IgD-negative memory B cell (primary cell): Measurements from ENCODE around the gene PDIA4. TPM values are rescaled to one million over a fixed set of nuclear protein-coding genes. Genes with fewer than 3 reads are reported as not detected.

Source experiments
- H3K27ac Mint-ChIP-seq, 3 donors: one replicate each; pipeline ENCODE4 v1.8.0; 2020 to 2022; ENCODE audit warnings: mild to moderate bottlenecking in 3 of 3, mixed read lengths in 3 of 3, moderate library complexity in 1 of 3
- H3K27me3 Mint-ChIP-seq: one replicate; pipeline ENCODE4 v1.8.0; 2021; ENCODE audit warnings: mixed read lengths
- H3K36me3 Mint-ChIP-seq: one replicate; pipeline ENCODE4 v1.8.0; 2020; ENCODE audit warnings: mild to moderate bottlenecking, mixed read lengths
- H3K4me1 Mint-ChIP-seq, 3 donors: one replicate each; pipeline ENCODE4 v1.8.0; 2020 to 2022; ENCODE audit warnings: mixed read lengths in 3 of 3, mild to moderate bottlenecking in 1 of 3
- H3K4me3 Mint-ChIP-seq, 4 donors: one replicate each; pipeline ENCODE4 v1.8.0; 2020 to 2022; ENCODE audit warnings: mild to moderate bottlenecking in 4 of 4, mixed read lengths in 4 of 4, moderate library complexity in 3 of 4
- H3K9me3 Mint-ChIP-seq, 3 donors: one replicate each; pipeline ENCODE4 v1.8.0; 2020 to 2021; ENCODE audit warnings: mixed read lengths in 3 of 3, mild to moderate bottlenecking in 1 of 3
- polyA plus RNA-seq: library from polyadenylated mRNA; unstranded; fragments of 300-500 nt; fragmentation: Illumina TruSeq; gene quantifications from one replicate; pipeline ENCODE4 v1.2.3, GENCODE V29; 2021

PDIA4 gene
- polyA plus RNA-seq, 1 donor from 2014 or later = 94.4 TPM

DNA sequence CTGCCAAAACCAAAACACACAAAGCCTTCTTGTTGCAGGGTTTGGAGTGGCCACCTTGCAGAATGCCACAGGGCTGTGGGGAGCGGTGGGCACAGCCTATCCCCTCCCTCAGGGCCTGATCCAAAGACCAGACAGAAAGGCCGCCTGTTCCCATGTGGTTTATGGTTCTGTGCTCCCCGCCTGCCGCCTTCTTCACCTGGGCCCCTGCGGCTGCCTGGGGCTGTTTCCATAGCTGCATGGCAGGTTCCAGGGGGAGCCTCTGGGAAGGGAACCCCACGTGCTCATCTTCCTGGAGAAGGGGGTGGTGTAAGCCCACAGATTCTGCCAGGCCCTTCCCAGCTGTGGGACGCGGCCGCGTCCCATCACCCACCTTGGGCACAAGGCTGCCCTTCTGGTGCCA, 73.5 kb downstream of the PDIA4 start:
- peaks cover 0 to 1% (median 0%) of the 10 kb centered on the region in 3 donors for H3K4me1 Mint-ChIP-seq
- H3K4me3 Mint-ChIP-seq = peak overlapping the region in 1 of 4 donors; percentile 73
- no peaks in the 10 kb centered on the region for H3K9me3 Mint-ChIP-seq
- H3K36me3 Mint-ChIP-seq = no peaks in the 10 kb centered on the region
- no peak overlapping the region for H3K27ac Mint-ChIP-seq
- no peaks in the 10 kb centered on the region for H3K27me3 Mint-ChIP-seq

GRCh38 chr7:148953676-148954075, 74.6 kb downstream of the PDIA4 start:
- Mint-ChIP-seq H3K36me3 (no peaks in the 10 kb centered on the region), H3K4me1 (no peaks in the 10 kb centered on the region), H3K9me3 (no peaks in the 10 kb centered on the region), H3K27me3 (no peaks in the 10 kb centered on the region), H3K4me3 (no peak overlapping the region), H3K27ac (no peak overlapping the region)

Other genes with a start within 250 kb of the PDIA4 start
- 2.6 TPM for gene EZH2, start 144.2 kb downstream of the PDIA4 start, polyA plus RNA-seq
- gene ZNF786, start 62.2 kb upstream of the PDIA4 start, polyA plus RNA-seq = 12.8 TPM
- 0.95 TPM for gene ZNF425, start 97.8 kb upstream of the PDIA4 start, polyA plus RNA-seq
- gene ZNF398, start 118.9 kb upstream of the PDIA4 start, polyA plus RNA-seq = 13.2 TPM
- gene ZNF282, start 167.0 kb upstream of the PDIA4 start, polyA plus RNA-seq = 1.9 TPM
- gene ZNF212, start 211.1 kb upstream of the PDIA4 start, polyA plus RNA-seq = 8.7 TPM
- gene ZNF783, start 233.7 kb upstream of the PDIA4 start, polyA plus RNA-seq = 8.1 TPM